Activated naive CD8-positive, alpha-beta T cell treated with anti-CD3 and anti-CD28 coated beads, Interleukin-2, amount 10 ng/mL, durations not matched to agents 7 days and 5 days (primary cell): Measurements from ENCODE around the gene USO1. TPM values are rescaled to one million over a fixed set of nuclear protein-coding genes. Genes with fewer than 3 reads are reported as not detected.
"Not testable (repeated sequence)": the region's sequence is repeated elsewhere in the genome, so short reads cannot be mapped to it uniquely, and the experiment has no call there.

Experiments
- ATAC-seq: fragments of 150-1000 bp; cut with Tn5 transposase; one replicate; pipeline ENCODE4 v1.10.0; 2021; ENCODE audit warnings: low read depth, moderate library complexity
- POLR2A ChIA-PET: fragments of 350-600 bp; sonication (Branson Sonifier 250); formaldehyde crosslinking; loops from one replicate; lab custom pipeline; 2021; ENCODE audit warnings: antibody characterized with exemption; lab: Charles Lee
- DNase-seq: peaks from one replicate; pipeline ENCODE4 v3.0.0; 2021
- H3K27ac Mint-ChIP-seq: one replicate; pipeline ENCODE4 v1.8.0; 2022; ENCODE audit warnings: mild to moderate bottlenecking, mixed read lengths
- H3K27me3 Mint-ChIP-seq: one replicate; pipeline ENCODE4 v1.8.0; 2022; ENCODE audit warnings: mild to moderate bottlenecking, moderate library complexity, mixed read lengths
- H3K36me3 Mint-ChIP-seq: one replicate; pipeline ENCODE4 v1.8.0; 2021; ENCODE audit warnings: mild to moderate bottlenecking, mixed read lengths
- H3K4me1 Mint-ChIP-seq: one replicate; pipeline ENCODE4 v1.8.0; 2021; ENCODE audit warnings: mixed read lengths
- H3K4me3 Mint-ChIP-seq: one replicate; pipeline ENCODE4 v1.8.0; 2022; ENCODE audit warnings: mild to moderate bottlenecking, moderate library complexity, mixed read lengths
- H3K9me3 Mint-ChIP-seq: one replicate; pipeline ENCODE4 v1.8.0; 2021; ENCODE audit warnings: mixed read lengths
- total RNA-seq, 2 experiments: library from RNA; stranded (reverse); gene quantifications; one replicate each; pipeline ENCODE4 v1.2.3, GENCODE V29; 2021

USO1 gene
- total RNA-seq, 2 experiments from 2014 or later: 32.3 to 34.6 TPM

GRCh38 chr4:75698162-75698962 is 26.0 kb upstream of the USO1 start:
- peak; percentile 39 for DNase-seq
- H3K27me3 Mint-ChIP-seq: no peaks in the 10 kb centered on the region

GRCh38 chr4:75698963-75699228 is 25.5 kb upstream of the USO1 start:
- H3K9me3 Mint-ChIP-seq: no peaks in the 10 kb centered on the region
- DNase-seq: no peak

More at GRCh38 chr4:75698162-75698962, 26.0 kb upstream of the USO1 start:
- peak overlapping the region; percentile 54 for H3K4me3 Mint-ChIP-seq
- peak; percentile 77 for ATAC-seq
- peaks cover 35% of the 10 kb centered on the region for H3K4me1 Mint-ChIP-seq
- H3K9me3 Mint-ChIP-seq: no peaks in the 10 kb centered on the region
- H3K36me3 Mint-ChIP-seq: peaks cover 8% of the 10 kb centered on the region
- POLR2A ChIA-PET: interaction anchor here (0.7 to 2.6 kb wide), 3 partner anchors 15 to 45 kb away, joined by 3 to 11 read pairs (median 8); partner anchors contain the start of gene USO1
- H3K27ac Mint-ChIP-seq: peak overlapping the region; percentile 83

GRCh38 chr4:75699299-75699698 is 25.1 kb upstream of the USO1 start:
- DNase-seq (no peak), ATAC-seq (peak; percentile 17)
- peak overlapping the region; percentile 83 for H3K27ac Mint-ChIP-seq
- H3K9me3 Mint-ChIP-seq: no peaks in the 10 kb centered on the region
- peaks cover 4% of the 10 kb centered on the region for H3K36me3 Mint-ChIP-seq
- H3K4me3 Mint-ChIP-seq: peak overlapping the region; percentile 54
- peaks cover 35% of the 10 kb centered on the region for H3K4me1 Mint-ChIP-seq
- H3K27me3 Mint-ChIP-seq: no peaks in the 10 kb centered on the region
- POLR2A ChIA-PET: interaction anchor here (1.3 to 2.6 kb wide), 3 partner anchors 16 to 69 kb away, joined by 3 to 11 read pairs (median 8); partner anchors contain the start of genes CDKL2 and USO1

More at GRCh38 chr4:75698963-75699228, 25.5 kb upstream of the USO1 start:
- Mint-ChIP-seq H3K36me3 (peaks cover 7% of the 10 kb centered on the region), H3K4me3 (peak overlapping the region; percentile 54), H3K4me1 (peaks cover 35% of the 10 kb centered on the region), H3K27ac (peak overlapping the region; percentile 83), H3K27me3 (no peaks in the 10 kb centered on the region)
- peak; percentile 41 for ATAC-seq
- POLR2A ChIA-PET: interaction anchor here (1.3 to 2.6 kb wide), 3 partner anchors 16 to 69 kb away, joined by 3 to 11 read pairs (median 8); partner anchors contain the start of genes CDKL2 and USO1

- Mint-ChIP-seq H3K27me3 (no peaks in the 10 kb centered on the region), H3K36me3 (no peaks in the 10 kb centered on the region), H3K9me3 (no peaks in the 10 kb centered on the region), H3K4me3 (no peak overlapping the region), H3K27ac (no peak overlapping the region), H3K4me1 (peaks cover 20% of the 10 kb centered on the region)
- no peak for DNase-seq
- ATAC-seq: no peak
- POLR2A ChIA-PET: no interaction called here
These were observed 21.4 kb upstream of the USO1 start for GRCh38 chr4:75702919-75703411.

DNA sequence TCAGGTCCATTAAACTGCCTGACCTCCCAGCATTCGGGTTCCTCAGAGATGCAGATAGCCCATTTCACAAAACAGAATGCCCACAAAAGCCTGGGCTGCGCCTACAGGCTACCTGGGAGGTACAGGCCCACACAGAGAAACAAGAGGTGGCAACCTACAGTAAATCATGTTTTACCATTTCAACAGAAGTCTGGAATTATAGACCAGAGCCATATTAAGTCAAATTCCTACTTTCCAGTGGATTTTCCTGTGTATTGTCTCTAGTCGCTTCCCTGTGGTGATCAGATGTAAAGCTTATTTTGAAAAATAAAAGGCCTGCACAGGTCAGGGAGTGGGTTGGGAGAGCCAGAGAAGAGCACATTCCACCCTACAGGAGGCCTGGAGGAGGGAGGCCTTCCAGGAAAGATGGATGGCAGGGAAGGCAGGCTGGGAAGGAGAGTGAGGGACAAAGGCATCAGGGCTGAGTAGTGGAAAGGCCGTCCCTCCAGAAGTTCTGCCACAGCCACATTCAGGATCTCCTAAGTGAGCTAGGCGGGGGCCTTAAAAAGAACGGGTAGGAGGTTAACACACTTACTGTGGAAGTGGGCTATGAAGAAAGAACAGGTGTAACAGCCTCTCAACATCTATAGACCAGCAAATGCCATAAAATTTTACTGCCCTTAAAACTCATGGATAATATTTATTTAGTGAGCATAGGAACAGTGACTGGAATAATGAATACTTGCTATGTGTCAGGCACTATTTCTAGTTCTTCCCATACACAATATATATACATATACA is 19.0 kb upstream of the USO1 start:
- no peak for ATAC-seq
- H3K36me3 Mint-ChIP-seq: no peaks in the 10 kb centered on the region
- H3K27ac Mint-ChIP-seq: no peak overlapping the region
- H3K4me1 Mint-ChIP-seq: peaks cover 15% of the 10 kb centered on the region
- no peaks in the 10 kb centered on the region for H3K27me3 Mint-ChIP-seq
- DNase-seq: no peak
- no peak overlapping the region for H3K4me3 Mint-ChIP-seq
- POLR2A ChIA-PET: no interaction called here
- H3K9me3 Mint-ChIP-seq: no peaks in the 10 kb centered on the region

DNA sequence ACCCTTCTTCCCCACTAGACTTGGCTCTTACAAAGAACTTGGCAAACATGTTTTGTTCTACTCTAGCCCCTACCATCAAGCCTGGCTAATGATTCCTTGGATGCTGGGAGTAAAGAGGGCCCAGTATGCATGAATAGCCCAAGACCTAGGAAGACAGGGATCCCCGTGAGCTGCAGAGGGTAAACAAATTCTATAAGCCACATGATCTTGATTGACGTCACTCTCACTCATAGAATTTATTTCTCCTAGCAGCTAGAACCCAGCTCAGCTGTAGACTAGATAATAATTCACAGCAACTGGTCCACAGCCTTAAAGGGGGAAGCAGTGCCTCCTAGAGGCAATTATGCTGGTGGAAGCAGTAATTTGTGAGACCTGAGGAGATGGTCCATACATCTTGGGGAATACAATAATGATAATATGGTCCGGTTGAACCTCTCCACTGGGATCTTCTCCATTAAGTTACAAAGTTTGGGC is 16.1 kb upstream of the USO1 start:
- no peak overlapping the region for H3K4me3 Mint-ChIP-seq
- H3K9me3 Mint-ChIP-seq: no peaks in the 10 kb centered on the region
- H3K27ac Mint-ChIP-seq: peak overlapping the region; percentile 70
- DNase-seq: no peak
- H3K36me3 Mint-ChIP-seq: no peaks in the 10 kb centered on the region
- peaks cover 15% of the 10 kb centered on the region for H3K4me1 Mint-ChIP-seq
- POLR2A ChIA-PET: interaction anchor here (1.0 to 1.3 kb wide), 2 partner anchors 16 to 36 kb away, joined by 5 to 7 read pairs; partner anchors contain the start of gene USO1
- peak; percentile 98 for ATAC-seq
- no peaks in the 10 kb centered on the region for H3K27me3 Mint-ChIP-seq

DNA sequence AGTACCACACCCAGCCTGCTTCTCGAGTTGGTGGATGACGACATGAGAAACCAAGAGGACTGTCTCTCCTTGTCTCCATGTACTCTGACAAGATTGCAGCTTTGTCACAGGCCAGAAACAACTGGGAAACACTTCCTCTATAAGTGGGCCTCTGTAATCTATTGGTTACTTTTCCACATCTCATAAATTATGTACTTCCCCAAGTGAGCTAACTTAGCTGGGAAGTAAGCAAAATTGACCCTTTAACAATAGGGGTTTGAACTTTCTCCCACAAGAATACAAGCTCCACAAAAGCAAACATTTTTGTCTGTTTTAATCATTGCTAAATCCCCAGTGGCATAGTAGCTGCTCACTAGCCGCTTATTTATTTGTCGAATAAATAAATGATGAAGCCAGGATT is 14.1 kb upstream of the USO1 start:
- Mint-ChIP-seq H3K4me3 (no peak overlapping the region), H3K4me1 (peaks cover 24% of the 10 kb centered on the region), H3K27me3 (no peaks in the 10 kb centered on the region), H3K36me3 (no peaks in the 10 kb centered on the region), H3K27ac (no peak overlapping the region), H3K9me3 (no peaks in the 10 kb centered on the region)
- POLR2A ChIA-PET: interaction anchor here (0.9 to 1.4 kb wide), 3 partner anchors 14 to 55 kb away, joined by 4 to 8 read pairs (median 6); partner anchors contain the start of gene USO1
- ATAC-seq: no peak
- no peak for DNase-seq

GRCh38 chr4:75714011-75714410 is 10.4 kb upstream of the USO1 start:
- POLR2A ChIA-PET: interaction anchor here (1.0 to 1.7 kb wide), 2 partner anchors 9 to 10 kb away, joined by 3 to 5 read pairs; partner anchors contain the start of gene USO1
- no peak for ATAC-seq
- Mint-ChIP-seq H3K27me3 (no peaks in the 10 kb centered on the region), H3K36me3 (peaks cover 2% of the 10 kb centered on the region), H3K4me1 (peaks cover 17% of the 10 kb centered on the region), H3K9me3 (no peaks in the 10 kb centered on the region), H3K4me3 (no peak overlapping the region), H3K27ac (no peak overlapping the region)
- DNase-seq: no peak

- no peak for ATAC-seq
- Mint-ChIP-seq H3K27ac (no peak overlapping the region), H3K4me1 (peaks cover 12% of the 10 kb centered on the region), H3K36me3 (peaks cover 2% of the 10 kb centered on the region), H3K27me3 (no peaks in the 10 kb centered on the region), H3K9me3 (no peaks in the 10 kb centered on the region), H3K4me3 (no peak overlapping the region)
- POLR2A ChIA-PET: interaction anchor here (1.9 kb wide), 1 partner anchor 9 kb away, joined by 6 read pairs; the partner anchor contains the start of gene USO1
- DNase-seq: no peak
These were observed 9.7 kb upstream of the USO1 start for GRCh38 chr4:75714704-75715103.

GRCh38 chr4:75715105-75715799 is 9.1 kb upstream of the USO1 start:
- Mint-ChIP-seq H3K36me3 (peaks cover 2% of the 10 kb centered on the region), H3K4me1 (peaks cover 12% of the 10 kb centered on the region), H3K9me3 (no peaks in the 10 kb centered on the region), H3K27ac (no peak overlapping the region), H3K27me3 (no peaks in the 10 kb centered on the region), H3K4me3 (no peak overlapping the region)
- DNase-seq: no peak
- no peak for ATAC-seq
- POLR2A ChIA-PET: interaction anchor here (1.5 to 1.9 kb wide), 2 partner anchors 9 to 11 kb away, joined by 3 to 6 read pairs; partner anchors contain the start of gene USO1

DNA sequence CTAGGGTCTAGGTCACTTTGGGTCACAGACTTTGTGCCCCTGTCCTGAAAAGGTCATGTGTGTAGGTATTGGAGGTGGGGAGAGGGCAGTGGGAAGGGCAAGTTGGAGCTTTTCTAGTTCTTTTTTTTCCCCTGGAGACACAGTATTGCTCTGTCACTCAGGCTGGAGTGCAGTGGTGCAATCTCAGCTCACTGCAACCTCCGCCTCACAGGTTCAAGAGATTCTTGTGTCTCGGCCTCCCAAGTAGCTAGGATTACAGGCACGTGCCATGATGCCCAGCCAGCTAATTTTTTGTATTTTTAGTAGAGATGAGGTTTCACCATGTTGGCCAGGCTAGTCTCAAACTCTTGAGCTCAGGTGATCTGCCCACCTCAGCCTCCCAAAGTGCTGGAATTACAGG is 8.3 kb upstream of the USO1 start:
- DNase-seq, H3K36me3 Mint-ChIP-seq, H3K9me3 Mint-ChIP-seq, H3K4me3 Mint-ChIP-seq, H3K27me3 Mint-ChIP-seq, ATAC-seq: not testable (repeated sequence)
- peak overlapping the region; percentile 30 for H3K27ac Mint-ChIP-seq
- POLR2A ChIA-PET: interaction anchor here (0.6 to 1.9 kb wide), 3 partner anchors 8 to 128 kb away, joined by 3 to 6 read pairs (median 5); partner anchors contain the start of gene USO1
- H3K4me1 Mint-ChIP-seq: peaks cover 12% of the 10 kb centered on the region

DNA sequence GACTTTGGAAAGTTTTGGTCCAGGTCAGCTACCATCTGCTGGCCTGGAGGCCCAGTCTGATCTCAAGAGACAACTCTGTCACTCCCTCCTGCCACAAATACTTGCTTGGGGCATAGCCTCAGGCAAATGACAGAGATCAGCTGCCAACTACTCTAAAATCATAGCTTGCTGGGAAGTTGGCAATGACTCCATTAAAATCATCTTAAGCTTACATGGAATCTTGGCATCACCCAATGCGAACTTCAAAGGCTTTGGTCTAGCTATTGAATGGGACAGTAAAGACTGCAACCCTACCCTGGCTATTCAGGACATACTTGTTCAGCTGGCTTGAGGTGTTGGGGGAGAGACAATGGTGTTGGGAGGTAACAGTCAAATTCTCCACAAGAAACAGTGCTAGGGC is 7.0 kb upstream of the USO1 start:
- Mint-ChIP-seq H3K9me3 (no peaks in the 10 kb centered on the region), H3K27me3 (no peaks in the 10 kb centered on the region), H3K4me1 (peaks cover 17% of the 10 kb centered on the region), H3K4me3 (no peak overlapping the region), H3K27ac (no peak overlapping the region), H3K36me3 (peaks cover 2% of the 10 kb centered on the region)
- no peak for ATAC-seq
- POLR2A ChIA-PET: no interaction called here
- no peak for DNase-seq
